Endothelial cell of umbilical vein (primary cell): ENCODE data around the gene IFRD2. TPM values are rescaled to one million over a fixed set of nuclear protein-coding genes. Genes with fewer than 3 reads are reported as not detected.

Experiments used
- BruUV-seq: library from RNA; stranded (reverse); fragments of 400-500 nt; replicated peaks from 2 replicates; lab custom pipeline; 2021; lab: Mats Ljungman, UMichigan
- CTCF ChIA-PET: fragments of 300-600, 350-600 bp; sonication (Branson Sonifier 250); formaldehyde crosslinking; loops from one replicate; lab custom pipeline; 2021; ENCODE audit warnings: antibody characterized with exemption, inconsistent platforms; lab: Charles Lee
- POLR2A ChIA-PET: fragments of 300-600, 350-600 bp; sonication (Branson Sonifier 250); formaldehyde crosslinking; loops from one replicate; lab custom pipeline; 2021; ENCODE audit warnings: antibody characterized with exemption, inconsistent platforms; lab: Charles Lee
- DNase-seq: peaks from one replicate; pipeline ENCODE4 v3.0.0-alpha.2; 2011; ENCODE audit warnings: low read depth, low spot score
- FAIRE-seq: peaks from 2 replicates; lab custom pipeline; 2011; peaks lifted over from hg19 to GRCh38; lab: Jason Lieb, UNC
- H2AFZ ChIP-seq: 2 replicates; pipeline ENCODE4 v1.6.0; 2012; ENCODE audit warnings: low read depth, low read length, control low read depth, inconsistent platforms
- H3K27ac ChIP-seq: 2 replicates; pipeline ENCODE4 v1.5.1; 2011; ENCODE audit warnings: low read depth, mild to moderate bottlenecking, control low read depth, low read length, moderate library complexity; ENCODE audit not compliant: insufficient read depth
- H3K27me3 ChIP-seq, 2 experiments: 2 replicates each; pipeline versions ENCODE4 v1.6.0 to v1.6.1; 2011; ENCODE audit warnings: low read length in 2 of 2, mixed read lengths in 1 of 2; ENCODE audit not compliant: control insufficient read depth in 2 of 2, insufficient read depth in 2 of 2
- H3K36me3 ChIP-seq, 2 experiments: 2 replicates in 1 of 2; 3 replicates in 1 of 2; pipeline ENCODE4 v1.5.1; 2011; ENCODE audit warnings: low read length in 2 of 2, mild to moderate bottlenecking in 1 of 2, moderate library complexity in 1 of 2; ENCODE audit not compliant: control insufficient read depth in 2 of 2, insufficient read depth in 2 of 2; ENCODE audit errors: extremely low read depth in 1 of 2
- H3K4me1 ChIP-seq: 3 replicates; pipeline ENCODE4 v1.5.1; 2011; ENCODE audit warnings: mild to moderate bottlenecking, low read length; ENCODE audit not compliant: control insufficient read depth, insufficient read depth; ENCODE audit errors: extremely low read depth
- H3K4me2 ChIP-seq: 2 replicates; pipeline ENCODE4 v1.6.1; 2011; ENCODE audit warnings: low read length, control low read depth, mixed read lengths; ENCODE audit not compliant: insufficient read depth
- H3K4me3 ChIP-seq, 3 experiments: fragments of 200-600 bp in 1 of 3; sonication (generic), shearing (Covaris generic) in 1 of 3; replicated peaks in 1 of 3; 2 replicates each; pipeline ENCODE4 v1.5.1; 2011 to 2016; ENCODE audit warnings: control low read depth in 3 of 3, low read length in 3 of 3, mild to moderate bottlenecking in 2 of 3, inconsistent platforms in 1 of 3, low read depth in 1 of 3, moderate library complexity in 1 of 3; ENCODE audit not compliant: insufficient read depth in 1 of 3
- H3K79me2 ChIP-seq: 2 replicates; pipeline ENCODE4 v1.6.0; 2012; ENCODE audit warnings: low read length, inconsistent platforms; ENCODE audit not compliant: control insufficient read depth, insufficient read depth
- H3K9ac ChIP-seq: replicated peaks from 2 replicates; pipeline ENCODE3; 2011; ENCODE audit warnings: low read length, control low read depth; ENCODE audit not compliant: insufficient read depth; ENCODE audit errors: extremely low read depth
- H3K9me1 ChIP-seq: replicated peaks from 3 replicates; pipeline ENCODE4 v1.6.0; 2011; ENCODE audit warnings: mild to moderate bottlenecking, low read length; ENCODE audit not compliant: control insufficient read depth, insufficient read depth; ENCODE audit errors: extremely low read depth
- H3K9me3 ChIP-seq: replicated peaks from 2 replicates; pipeline ENCODE4 v1.5.1; 2012; ENCODE audit warnings: low read length, inconsistent platforms; ENCODE audit not compliant: control insufficient read depth, insufficient read depth
- H4K20me1 ChIP-seq: replicated peaks from 2 replicates; pipeline ENCODE3; 2011; ENCODE audit warnings: mild to moderate bottlenecking, low read length; ENCODE audit not compliant: control insufficient read depth, insufficient read depth; ENCODE audit errors: extremely low read depth
- CTCF ChIP-seq, 2 donors: IDR thresholded peaks; 1 replicate in 1 of 2; 2 replicates in 1 of 2; pipeline ENCODE4 v1.5.1; 2011; ENCODE audit warnings: low read length in 2 of 2, mild to moderate bottlenecking in 2 of 2, moderate library complexity in 2 of 2, control low read depth in 1 of 2, inconsistent platforms in 1 of 2, low read depth in 1 of 2; ENCODE audit not compliant: insufficient read depth in 1 of 2; ENCODE audit errors: extremely low read depth in 1 of 2
- EZH2 ChIP-seq: IDR thresholded peaks from 2 replicates; pipeline ENCODE4 v1.6.1; 2012; ENCODE audit warnings: borderline replicate concordance, low read depth, mild to moderate bottlenecking, moderate library complexity, low read length, inconsistent platforms; ENCODE audit not compliant: severe bottlenecking
- FOS ChIP-seq: IDR thresholded peaks from 2 replicates; pipeline ENCODE4 v1.6.1; 2011; ENCODE audit warnings: mild to moderate bottlenecking, low read length, moderate library complexity, borderline replicate concordance; ENCODE audit not compliant: insufficient read depth
- GATA2 ChIP-seq: IDR thresholded peaks from 2 replicates; pipeline ENCODE4 v1.7.0; 2011; ENCODE audit warnings: low read depth, mild to moderate bottlenecking, moderate library complexity, mixed read lengths, low read length; ENCODE audit not compliant: insufficient read length, insufficient read depth
- JUN ChIP-seq: IDR thresholded peaks from 2 replicates; pipeline ENCODE4 v1.6.1; 2011; ENCODE audit warnings: borderline replicate concordance, low read depth; ENCODE audit not compliant: insufficient read length, insufficient read depth
- MAX ChIP-seq: IDR thresholded peaks from 2 replicates; pipeline ENCODE4 v1.6.1; 2011; ENCODE audit not compliant: insufficient read depth, insufficient read length
- MYC ChIP-seq: IDR thresholded peaks from one replicate; pipeline ENCODE4 v1.6.1; 2011; ENCODE audit warnings: mild to moderate bottlenecking, low read depth, low read length
- POLR2A ChIP-seq: IDR thresholded peaks from 2 replicates; pipeline ENCODE4 v1.6.1; 2012; ENCODE audit warnings: low read depth, mild to moderate bottlenecking, control low read depth, low read length
- POLR2AphosphoS5 ChIP-seq: IDR thresholded peaks from 2 replicates; pipeline ENCODE4 v1.6.1; 2012; ENCODE audit warnings: low read depth, mild to moderate bottlenecking, control low read depth, low read length, moderate library complexity; ENCODE audit not compliant: insufficient read depth
- dilution Hi-C: fragments of 300-500 bp; cut with MboI; formaldehyde crosslinking; loops from one replicate; pipeline ENCODE4 v1.15.0; 2019; ENCODE audit warnings: low sequenced_read_pairs; ENCODE audit not compliant: extremely low pct_ligation_motif_present
- intact Hi-C: fragments of 100-400 bp; cut with micrococcal nuclease; formaldehyde crosslinking; loops from one replicate; pipeline ENCODE4 v1.10.0; 2022
- polyA plus RNA-seq, 4 experiments: library from polyadenylated mRNA; depleted of rRNA in 3 of 4; stranded (reverse) in 3 of 4; unstranded in 1 of 4; fragments of >200 nt; gene quantifications; 2 replicates each; pipeline versions ENCODE4 v1.2.1 to v1.2.3, GENCODE V29; 2011 to 2012; ENCODE audit warnings: missing spikeins in 1 of 4
- total RNA-seq: library from RNA; stranded (reverse); gene quantifications from 2 replicates; pipeline ENCODE4 v1.2.3, GENCODE V29; 2021

IFRD2 gene
- total and polyA plus RNA-seq, 2 donors (not counting 3 experiments of a cell fraction or from before 2014, with no cell fraction given) = 99.4 to 111 TPM

- Histone ChIP-seq H3K79me2 (peaks cover 23% of the 10 kb centered on the region), H3K36me3 (peaks cover 14 to 33% of the 10 kb centered on the region in 2 experiments), H3K27me3 (no peaks in the 10 kb centered on the region), H4K20me1 (no peaks in the 10 kb centered on the region), H3K9ac (no peak overlapping the region), H3K4me3 (no peak overlapping the region), H3K4me1 (peaks cover 35% of the 10 kb centered on the region), H3K9me1 (no peaks in the 10 kb centered on the region), H3K27ac (peak overlapping the region; percentile 39), H2AFZ (no peak overlapping the region), H3K4me2 (no peak overlapping the region), H3K9me3 (no peaks in the 10 kb centered on the region)
- FAIRE-seq = no peak
- dilution Hi-C loops (no loop called here), intact Hi-C loops (loop anchor here (1.0 to 10.0 kb wide), 5 partner anchors 13 to 135 kb away; no protein-coding TSS in a partner anchor)
- no peak for TF ChIP-seq GATA2
- TF ChIP-seq POLR2A = no peak
- TF ChIP-seq FOS = no peak
- TF ChIP-seq MYC = no peak
- TF ChIP-seq POLR2AphosphoS5 = no peak
- TF ChIP-seq CTCF (IDR thresholded peaks at IDR 0.05; ENCODE audit: extremely low read depth in 1 of 2, insufficient read depth in 1 of 2, low read depth in 1 of 2, low read length in 2 of 2) = no peak
- no peak for TF ChIP-seq JUN
- TF ChIP-seq EZH2 = no peak
- TF ChIP-seq MAX = no peak
- TSS peak; percentile 8 for BruUV-seq
- ChIA-PET POLR2A (interaction anchor here (0.8 to 2.1 kb wide), 2 partner anchors 16 to 24 kb away, joined by 3 to 11 read pairs; no protein-coding TSS in a partner anchor), CTCF (interaction anchor here (0.6 to 8.6 kb wide), 15 partner anchors 9 to 75 kb away, joined by 3 to 98 read pairs (median 12); partner anchors contain the start of genes GNAI2, GNAT1, HYAL3 and NAA80)
- no peak for DNase-seq
Observed at GRCh38 chr3:50259432-50260026, 32.7 kb downstream of the IFRD2 start.
